Hematopoietic multipotent progenitor cell treated with erythropoietin and hydrocortisone succinate and interleukin-3 and kit ligand, for 15 days (in vitro differentiated cells): ENCODE results near the gene CDIP1.

Source experiments
- DNase-seq: peaks from one replicate; pipeline ENCODE4 v3.0.0-alpha.2; 2015; ENCODE audit warnings: low spot score

The CDIP1 gene

DNA sequence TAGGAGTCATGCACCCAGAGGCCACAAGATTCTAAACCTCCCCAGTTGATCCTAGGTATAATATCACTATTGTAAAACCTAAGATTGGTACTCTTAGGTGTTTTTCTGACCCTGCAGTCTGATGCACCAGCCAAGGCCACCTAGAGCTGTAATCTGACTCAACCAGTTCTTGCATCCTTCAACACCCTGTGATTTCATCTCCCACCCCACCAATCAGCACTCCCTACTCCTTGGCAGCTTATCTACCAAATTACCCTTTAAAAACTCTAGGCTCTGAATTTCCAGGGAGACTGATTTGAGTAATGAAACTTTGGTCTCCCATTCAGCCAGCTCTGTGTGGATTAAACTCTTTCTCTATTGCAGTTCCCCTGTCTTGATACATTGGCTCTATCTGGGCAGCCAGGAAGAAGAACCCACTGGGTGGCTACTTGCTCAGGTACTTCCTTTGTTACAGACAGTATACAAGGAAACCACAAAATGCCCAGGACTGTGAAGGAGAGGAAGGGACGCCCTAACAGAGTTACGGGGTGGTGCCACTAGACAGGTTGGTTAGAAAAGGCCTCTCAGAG is 1.2 kb upstream of the CDIP1 start:
- DNase-seq: no peak

DNA sequence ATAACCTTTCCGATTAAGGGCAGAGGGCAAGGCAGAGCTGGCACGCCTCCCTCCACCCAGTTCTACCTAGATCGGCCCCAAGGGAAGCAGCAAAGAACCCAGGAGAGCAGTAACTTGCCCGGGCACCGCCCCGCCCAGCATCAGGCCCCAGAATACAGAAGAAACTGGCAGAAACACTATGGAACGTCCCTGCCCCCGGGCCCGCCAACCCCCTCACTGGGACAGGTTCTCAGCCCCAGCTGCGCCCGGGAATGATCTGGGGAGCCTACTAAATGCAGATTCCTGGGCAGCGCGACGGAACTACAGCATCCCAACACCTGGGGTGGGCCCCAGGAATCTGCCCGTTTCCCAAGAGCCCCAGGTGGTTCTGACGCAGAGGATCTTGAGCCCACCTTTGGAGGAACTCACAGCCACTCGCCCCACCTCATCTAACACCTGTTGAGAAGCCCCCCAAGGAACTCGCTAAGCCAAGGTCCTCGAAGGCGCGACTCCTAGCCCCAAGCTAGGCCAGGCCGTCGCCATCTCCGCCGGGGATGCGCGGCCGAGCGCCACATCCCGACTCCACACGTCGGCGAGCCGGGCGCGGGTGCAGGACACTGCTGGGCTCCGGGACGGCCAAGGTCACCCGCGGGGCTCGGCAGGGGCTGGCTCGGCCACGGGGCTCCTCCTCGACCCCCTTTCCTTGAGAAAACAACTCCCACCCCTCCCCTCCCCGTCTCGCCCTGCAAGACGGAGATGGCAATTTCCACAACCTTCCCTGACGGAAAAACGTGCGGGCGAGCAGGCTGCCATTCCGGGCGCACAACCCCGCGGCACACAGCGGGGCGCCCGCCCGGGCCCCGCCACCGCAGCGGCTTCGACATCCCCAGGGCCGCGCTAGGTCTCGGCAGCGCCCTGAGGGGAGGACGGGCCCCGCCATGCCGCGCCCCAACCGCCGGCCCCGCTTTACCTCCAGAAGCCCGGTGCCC is 913 bp downstream of the CDIP1 start:
- no peak for DNase-seq

DNA sequence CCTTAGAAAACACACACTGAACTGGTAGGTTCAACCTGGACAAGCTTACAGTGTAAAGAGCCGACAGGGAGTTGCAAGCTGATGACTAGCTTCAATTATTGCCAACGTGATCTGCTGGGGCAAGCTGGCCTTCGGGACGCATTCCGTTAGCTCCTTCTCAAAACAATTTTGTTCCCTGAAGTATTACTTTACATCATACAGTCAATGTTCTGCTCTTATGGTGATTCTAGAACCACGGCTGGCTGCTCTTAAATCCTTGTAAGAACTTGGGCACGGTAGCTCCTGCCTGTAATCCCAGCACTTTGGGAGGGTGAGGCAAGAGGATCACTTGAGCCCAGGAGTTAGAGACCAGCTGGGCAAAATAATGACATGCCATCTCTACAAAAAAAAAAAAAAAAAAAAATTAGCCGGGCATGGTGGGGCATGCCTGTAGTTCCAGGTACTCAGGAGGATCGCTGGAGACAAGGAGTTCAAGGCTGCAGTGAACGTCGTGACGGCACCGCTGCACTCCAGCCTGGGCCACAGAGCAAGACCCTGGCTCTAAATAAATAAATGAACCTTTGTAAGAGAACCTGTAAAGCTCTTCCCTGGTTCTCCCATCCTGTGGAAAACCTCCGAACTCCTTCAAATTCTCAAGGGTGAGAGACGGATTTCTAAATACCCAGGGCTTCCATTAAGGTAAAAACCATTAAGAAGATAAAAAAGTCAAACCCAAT is 2.0 kb downstream of the CDIP1 start:
- no peak for DNase-seq

DNA sequence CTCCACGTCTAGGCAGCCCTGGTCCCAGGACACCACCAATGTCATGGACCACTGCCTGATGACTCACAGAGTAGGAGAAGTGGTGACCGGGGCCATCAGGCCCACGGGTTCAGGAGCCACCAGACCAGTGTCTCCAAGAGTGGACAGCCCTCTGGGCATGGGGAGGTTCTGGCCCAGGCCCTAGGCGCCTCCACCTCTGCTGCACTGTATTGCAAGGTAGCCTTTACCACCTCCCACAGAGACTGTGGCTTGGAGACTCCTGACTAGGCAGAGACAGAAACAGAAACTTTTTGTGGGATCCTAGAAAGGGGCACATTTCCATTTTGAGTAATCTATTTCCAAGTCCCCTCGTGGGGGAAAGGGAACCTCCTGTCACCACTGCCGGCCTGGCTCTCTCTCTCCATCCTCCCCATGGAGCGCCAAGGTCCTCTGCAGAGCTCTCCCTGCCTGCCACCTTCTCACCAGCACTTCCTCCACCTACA is 2.9 kb downstream of the CDIP1 start:
- DNase-seq: no peak

DNA sequence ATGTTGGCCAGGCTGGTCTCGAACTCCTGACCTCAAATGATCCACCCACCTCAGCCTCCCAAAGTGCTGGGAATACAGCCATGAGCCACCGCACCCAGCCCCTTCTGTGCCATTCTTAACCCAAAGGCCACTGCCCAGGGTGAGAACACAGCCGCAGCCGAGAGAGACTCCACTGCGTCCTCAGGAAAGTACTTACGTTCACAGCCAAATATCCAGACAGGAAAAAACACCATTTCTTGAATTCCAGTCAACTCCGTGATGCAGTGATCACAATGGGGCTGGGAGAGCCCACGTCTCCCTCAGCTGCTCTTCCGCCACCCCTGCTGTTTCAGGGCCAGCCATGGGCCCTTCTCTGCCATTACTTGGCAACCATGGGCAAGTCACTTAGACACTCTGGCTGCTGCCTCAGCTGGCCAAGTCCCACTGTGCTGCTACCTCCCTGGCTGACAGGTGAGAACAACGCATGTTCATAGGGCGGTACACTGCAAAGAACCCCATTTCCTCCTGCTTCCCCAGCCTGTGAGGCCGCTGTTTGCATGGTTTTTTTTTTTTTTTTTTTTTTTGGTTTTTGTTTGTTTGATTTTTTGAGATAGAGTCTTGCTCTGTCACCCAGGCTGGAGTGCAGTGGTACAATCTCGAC is 4.3 kb downstream of the CDIP1 start:
- no peak for DNase-seq

DNA sequence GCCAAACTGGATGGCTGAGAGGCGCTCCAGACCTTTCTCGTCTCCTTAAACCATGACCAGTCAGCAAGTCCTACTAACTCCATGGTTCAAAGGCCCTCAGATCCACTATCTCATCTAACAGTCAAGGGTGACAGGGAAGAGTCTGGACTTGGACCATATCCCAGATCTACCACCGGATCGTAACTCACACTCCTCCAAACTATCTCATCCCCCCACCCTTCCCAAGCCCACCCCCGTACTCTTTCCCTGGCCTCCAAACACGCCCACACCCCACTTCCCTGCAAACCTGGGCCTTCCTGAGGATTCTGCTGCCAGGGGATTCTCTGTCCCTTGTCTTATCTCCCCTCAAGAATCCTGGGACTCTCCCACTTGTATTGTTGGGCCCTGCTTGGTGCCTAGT is 5.1 kb downstream of the CDIP1 start:
- no peak for DNase-seq

DNA sequence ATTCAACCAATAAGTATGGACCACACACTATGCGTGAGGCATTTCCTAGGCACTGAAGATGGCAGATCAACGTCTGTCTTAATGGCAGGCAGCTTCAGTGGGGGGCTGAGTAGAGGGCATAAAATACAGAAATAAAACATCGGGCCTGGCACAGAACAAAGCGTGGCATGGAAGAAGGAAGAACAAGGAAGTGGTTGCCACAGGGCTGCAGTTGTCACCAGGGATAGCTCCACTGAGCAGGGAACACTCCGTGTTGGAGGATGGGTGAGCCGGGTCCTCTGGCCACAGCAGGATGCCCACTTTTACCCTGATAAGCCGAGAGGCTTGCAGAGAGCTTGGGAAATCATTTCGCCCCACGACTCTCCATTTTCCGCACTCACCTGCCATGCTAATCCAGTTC is 6.3 kb downstream of the CDIP1 start:
- DNase-seq: no peak

DNA sequence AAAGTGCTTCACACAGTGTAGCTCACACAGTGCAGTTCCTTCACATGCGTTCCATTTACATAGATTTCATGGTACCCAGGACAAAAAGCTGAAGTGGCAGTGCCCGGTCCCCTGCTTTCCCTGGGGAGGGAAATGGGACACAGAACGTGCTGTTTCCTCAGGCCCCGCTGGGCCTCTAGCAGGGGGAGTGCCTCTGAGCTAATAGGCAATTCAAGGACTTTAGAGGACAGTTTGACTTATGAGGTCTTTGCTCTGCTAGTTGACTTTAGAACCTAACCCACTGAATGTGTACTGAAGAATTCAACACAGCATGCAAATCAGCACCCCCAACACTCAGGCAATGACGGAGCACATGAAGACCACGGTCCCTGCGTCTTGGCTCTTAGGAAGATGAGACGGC is 6.8 kb downstream of the CDIP1 start:
- no peak for DNase-seq

DNA sequence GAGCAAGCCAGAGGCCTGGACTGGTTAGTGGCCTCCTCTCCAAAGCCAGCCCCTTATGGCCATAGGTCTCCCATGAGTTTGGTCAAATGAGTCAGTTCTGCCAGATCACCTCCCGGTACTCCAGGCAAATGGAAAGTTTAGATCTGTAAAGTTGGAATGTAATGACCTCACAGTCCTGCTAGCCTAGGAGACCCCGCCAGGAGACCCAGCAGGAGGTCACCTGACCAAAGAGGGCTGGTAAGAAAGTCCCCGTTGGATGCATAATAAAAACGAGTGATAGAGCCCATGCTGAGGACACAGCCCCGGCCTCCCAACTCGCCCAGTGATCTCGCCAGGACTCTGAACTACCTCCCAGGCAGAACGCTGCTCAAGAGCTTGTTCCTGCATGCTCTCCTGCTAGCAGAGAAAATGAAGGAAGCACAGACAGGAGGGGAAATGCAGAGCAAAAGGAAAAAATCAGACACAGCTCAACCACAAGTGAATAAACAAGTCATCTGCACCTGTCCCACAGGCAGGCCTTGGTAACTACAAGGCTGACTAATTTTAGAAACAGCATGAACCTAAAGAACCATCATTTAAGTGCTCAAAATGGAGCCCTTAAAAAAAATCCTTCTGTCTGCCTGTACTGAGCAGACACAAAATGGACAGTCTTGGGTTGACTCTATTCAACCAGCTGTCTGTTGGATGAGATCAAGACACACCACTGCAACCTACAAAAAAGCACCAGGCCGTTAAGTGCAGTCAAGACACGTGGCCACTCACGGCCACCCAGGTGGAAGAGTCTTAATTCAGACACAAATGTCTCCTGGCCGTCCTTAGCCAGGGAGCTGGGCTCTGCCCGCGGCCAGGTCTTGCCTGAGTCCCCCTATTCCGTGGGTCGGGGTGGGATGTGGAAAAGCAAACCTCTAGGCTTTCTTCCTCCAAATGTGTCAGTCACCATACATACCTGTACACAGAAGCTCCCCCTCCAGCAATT is 9.2 kb downstream of the CDIP1 start:
- no peak for DNase-seq

DNA sequence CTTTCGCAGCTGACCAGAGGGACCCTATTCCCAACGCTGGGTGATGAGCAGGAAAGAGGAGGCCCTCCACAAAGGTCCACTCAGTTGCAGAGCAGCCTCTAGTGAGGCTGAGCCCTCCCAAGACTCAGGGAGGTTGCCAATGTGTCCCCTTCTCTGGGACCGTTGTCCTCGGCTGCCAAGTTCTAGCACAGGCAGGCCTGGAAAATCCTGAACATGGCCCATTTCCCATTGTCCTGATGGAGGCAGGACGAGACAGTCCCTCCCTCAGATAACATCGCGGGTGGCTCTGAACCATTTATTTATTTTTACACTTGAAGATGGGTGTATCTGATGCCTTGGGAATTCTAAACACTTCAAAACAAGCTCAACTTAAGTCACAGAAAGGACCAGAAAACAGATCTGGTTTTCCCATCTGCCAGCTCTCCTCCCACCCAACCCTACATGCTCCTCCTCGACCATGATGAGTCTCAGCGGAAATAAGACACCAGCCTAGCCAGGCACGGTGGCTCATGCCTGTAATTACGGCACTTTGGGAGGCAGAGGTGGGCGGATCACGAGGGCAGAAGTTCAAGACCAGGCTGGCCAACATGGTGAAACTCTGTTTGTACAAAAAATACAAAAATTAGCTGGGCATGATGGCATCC is 12.8 kb downstream of the CDIP1 start:
- DNase-seq: no peak

DNA sequence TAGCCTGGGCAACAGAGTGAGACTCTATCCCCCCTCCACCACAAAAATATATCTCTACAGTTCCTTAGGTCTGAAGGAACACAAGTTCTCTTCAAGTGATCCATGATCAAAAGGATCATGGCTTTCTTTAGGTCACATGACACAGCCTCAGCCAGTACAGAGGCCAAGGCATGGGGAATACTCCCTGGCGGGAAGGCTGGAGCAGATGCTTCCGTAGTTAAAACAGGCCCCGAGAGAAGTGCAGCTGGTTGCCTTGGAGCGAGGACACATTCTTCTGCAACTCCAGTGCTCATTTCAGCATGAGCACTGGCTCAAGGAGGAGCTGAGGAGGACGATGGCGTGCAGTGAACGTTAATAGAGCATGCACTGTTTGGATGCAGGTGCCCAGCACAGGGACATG is 13.5 kb downstream of the CDIP1 start:
- no peak for DNase-seq

DNA sequence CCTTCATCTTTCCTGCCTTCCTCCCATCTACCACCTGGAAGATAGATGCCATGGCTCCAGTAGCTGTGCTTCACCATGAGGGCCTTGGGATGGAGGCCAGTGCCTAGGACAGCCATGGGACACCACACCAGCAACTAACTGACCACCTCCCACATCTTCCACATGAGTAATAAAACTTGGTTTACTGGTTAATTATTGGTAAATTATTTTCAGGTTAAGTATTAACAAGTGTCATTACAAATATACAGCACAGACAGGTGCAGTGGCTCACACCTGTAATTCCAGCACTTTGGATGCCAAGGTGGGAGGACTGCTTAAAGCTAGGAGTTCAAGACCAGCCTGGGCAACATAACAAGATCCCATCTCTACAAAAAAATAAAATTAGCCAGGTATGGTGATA is 14.0 kb downstream of the CDIP1 start:
- DNase-seq: no peak

DNA sequence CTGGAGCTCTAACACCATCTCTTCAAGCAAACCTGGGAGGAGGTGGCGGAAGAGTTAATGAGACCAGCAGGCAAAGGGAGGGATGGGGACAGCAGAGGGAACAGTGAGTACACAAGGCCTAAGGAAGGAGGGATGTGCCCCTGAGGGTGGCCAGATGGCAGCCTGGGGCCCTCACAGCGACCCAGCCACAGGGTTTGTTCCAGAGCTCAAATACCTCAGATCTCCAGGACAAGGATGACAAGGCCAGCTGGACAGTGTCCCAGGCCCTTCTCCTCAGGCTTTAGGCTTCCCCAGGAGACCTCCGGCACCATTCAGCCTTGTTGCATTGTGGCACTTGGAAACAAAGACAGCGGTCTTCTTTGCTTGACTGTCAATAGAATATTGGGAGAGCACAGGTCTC is 14.9 kb downstream of the CDIP1 start:
- DNase-seq: no peak

DNA sequence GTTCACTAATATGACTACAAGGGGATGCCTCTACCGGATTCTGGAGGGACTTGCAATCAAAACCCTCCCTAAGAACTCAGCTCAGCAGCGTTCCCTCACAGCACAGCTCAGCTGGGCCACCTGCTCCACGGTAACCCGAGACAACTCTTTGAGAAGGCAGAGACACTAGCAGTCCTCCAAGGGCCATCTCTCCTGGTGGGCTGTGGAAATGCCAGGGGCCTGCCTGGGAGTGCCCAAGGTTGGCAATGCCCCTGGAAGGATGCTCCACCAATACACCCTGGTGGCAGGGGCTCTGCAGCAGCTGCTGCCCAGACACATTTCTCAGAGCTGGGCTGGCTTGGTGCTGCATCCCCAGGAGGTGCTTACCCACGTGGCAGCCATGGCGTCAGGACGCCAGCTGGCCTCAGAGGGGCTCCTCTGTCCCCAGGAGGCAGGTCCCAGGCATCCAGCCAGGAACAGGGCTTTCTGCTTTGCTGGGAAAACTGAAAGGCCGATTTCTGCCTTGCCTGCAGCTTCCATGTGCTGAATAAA is 16.5 kb downstream of the CDIP1 start:
- DNase-seq: no peak

DNA sequence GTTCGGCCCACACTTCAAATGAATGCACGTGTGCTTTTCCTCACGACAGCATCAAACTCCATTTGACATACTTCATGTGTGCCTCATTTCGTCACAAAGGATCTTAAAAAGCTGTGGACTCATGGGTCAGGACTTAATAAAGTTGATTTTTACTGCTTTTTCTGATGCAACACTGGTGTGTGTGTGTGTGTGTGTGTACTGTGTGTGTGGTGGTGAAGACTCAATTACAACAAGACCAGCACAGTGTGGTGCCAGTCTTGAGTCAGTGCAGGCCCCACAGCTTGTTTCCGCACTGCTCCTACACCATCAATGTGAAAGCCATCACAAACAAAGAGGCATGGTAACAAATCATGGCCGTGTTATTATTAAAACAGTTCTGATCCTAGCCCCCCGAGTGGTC is 17.7 kb downstream of the CDIP1 start:
- no peak for DNase-seq

DNA sequence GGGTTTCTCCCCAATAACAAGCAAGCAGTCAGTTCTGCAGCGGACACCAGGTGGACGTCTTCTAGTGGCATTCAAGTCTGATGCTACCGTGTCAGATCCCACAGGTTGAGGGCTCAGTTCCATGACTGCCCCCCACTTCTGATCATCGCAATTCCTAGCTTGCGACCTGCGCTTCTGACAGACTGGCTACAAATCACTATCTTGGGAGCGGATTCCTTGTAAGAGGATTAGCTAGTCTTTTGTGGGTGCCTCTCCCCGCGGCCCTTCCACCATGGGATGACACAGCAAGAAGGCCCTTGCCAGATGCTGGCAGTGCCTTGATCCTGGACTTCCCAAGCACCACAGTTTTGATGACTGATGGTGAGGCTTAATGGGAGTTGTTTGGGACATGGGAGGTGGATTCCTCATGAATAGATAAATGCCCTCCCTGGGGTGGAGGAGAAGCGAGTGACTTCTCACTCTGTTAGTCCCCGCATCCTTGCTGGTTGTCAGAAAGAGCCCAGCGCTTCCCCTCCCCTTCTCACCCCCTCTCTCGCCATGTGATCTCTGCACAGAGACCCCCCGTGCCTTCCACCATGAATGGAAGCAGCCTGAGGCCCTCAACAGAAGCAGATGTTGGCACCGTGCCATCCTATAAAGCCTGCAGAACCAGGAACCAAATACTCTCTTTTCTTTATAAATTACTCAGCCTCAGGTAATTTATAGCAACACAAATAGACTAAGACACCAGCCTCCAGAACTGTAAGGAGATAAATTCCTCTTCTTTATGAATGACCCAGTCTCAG is 19.1 kb downstream of the CDIP1 start:
- no peak for DNase-seq

DNA sequence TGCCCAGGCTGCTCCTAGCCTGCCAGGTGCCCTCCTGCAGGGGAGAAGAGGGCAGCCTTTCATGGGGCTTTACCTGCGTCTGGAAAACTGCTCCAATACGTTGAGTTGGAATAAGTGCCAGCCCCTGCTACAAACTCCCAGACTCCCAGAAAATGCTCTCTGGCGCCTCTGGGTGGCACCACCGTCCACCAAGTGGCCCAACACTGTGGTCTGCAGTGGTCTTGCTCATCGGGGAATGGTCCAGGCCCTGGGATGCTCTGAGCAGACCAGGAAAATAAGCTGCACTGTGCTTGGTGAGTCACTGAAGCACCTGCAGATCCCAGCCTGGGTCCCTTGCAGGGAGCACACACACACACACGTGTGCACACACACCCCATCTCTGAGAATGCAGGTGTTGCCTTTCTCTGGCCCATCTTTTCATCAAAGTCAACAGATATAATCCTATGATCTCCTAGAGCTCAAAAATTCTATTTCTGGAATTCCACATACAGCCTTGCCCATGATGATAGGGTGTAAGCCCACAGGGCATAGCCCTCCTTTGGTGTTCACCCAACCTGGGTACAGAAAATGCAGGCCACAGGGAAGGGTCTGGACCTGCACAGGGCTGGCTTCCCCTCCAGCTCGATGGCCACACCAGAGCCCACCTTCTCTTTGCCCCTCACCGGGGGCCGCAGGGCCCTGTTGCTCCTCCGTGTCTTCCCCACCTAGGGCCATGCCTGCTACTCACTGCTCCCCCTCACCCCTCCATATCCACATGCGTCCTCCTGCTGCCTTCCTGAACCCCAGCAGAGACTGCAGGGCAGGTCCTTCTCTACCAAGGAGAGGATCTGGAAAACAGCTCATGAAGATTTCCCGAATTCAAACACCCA is 20.5 kb downstream of the CDIP1 start:
- DNase-seq: peak; percentile 12

DNA sequence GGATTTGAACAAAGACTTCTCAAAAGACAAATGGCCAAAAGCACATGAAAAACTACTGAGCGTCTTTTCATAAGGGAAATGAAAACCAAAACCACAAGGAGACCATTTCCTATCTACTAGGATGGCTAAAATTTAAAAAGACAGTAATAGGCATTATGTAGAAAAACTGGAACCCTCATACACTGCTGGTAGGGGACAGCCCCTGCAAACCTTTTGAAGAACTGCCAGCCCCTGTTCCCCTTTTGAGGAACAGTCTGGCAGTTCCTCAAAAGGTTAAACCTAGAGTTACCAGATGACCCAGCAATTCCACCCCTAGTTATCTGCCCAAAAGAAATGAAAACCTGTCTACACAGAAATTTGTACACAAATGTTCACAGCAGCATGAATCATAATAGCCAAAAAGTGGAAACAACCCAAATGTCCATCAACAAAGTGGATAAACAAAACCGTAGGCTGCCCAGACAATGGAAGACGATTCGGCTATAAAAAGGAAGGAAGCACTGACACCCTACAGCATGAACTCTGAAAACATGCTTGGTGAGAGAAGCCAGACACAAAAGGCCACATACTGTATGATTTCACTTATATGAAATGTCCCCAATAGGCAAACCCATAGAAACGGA is 22.9 kb downstream of the CDIP1 start:
- DNase-seq: no peak
